Measurements from ENCODE around the gene KCNH1.

KCNH1 gene

DNA sequence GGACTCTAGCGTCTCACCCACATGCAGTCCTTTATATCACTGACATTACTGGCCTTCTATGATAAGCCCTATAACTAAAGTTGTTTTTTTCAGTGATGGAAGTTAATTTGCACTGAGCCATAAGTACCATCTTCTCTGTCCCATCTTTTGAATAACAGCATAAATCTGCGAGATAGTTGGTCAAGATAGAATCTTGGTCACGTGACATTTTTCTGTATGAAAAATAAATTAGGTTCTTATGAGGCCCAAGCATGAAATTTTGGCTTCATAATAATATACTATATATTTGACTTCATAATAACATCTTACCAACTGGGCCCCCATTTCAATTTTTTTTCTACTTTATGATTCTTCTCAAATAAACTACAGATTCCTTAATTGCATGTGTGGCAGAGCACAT, 285.5 kb downstream of the KCNH1 start:
- no peak for DNase-seq

DNA sequence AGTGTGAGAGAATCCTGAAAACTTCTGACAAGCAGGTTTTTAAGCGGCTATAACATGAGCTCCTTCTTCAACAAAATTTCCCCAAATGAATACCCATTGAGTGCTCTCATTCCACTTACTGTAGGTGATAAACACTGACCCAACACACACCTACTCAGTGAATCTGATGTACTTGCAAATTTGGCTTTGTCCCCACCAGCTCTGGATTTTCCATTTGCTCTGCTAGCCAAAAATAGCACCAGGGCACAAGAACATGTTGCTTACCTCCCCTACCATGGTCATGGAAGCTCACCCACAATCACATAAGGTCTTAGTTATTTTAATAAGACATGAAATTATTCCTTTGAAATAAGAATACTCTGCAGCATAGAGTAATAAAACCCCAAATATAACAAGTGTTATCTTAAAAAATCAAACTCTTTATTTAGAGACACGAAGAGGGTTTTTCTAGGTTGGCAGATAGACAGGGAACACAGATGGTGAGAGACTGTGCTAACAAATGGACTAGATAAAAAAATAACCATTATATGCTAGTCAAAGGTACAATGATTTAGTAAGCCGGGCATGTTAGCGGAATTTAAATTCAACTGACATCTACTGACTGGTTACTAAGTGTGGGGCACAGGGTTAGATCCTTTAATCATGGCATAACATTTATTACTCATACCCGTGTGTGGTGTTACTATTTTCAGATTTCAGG, 291.9 kb downstream of the KCNH1 start:
- no peak for DNase-seq

DNA sequence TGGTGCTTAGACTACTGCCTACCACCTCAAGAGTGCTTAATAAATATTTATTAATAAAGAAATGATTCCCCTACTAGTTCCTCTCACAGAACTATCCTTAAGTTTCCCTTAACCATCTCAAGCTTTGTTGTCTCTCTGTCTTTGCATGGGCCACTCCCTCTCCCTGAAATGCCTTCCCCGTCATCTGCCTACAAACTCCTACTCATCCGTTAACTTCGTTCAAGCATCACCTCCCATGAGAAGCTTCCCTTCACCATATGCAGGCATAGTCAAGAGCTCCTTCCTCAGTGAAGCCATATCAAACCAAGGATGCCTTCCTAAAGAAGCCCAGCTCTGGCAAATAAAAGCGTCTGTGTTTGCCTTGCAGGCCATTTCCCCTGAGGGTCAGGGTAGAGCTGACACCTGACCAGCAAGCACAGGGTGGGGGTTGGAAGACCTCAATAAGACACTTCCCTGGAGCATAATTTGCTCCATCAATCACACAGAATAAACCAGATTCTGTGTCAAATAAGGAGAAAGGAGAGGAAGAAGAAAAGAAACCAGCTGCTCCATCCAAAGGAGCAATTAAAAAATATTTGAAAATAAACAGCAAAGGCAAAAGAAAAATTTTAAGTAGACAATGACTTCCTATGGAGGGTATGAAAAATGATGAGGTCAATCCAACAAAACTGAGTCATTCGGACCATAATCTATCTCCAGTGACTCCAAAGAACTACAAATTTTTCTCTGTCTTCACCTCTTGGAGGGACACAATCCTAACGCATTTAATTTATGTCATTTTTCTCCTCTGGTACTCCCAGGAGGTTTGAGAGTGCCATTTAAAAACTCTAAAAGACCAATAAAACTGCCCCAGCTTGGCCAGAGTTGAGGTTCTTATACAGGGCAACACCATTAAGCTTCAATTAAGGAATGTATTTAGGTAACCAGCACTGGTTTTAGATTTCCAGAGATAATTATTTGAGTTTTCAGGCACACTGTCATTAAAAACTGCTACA, 303.6 kb downstream of the KCNH1 start:
- DNase-seq = no peak

DNA sequence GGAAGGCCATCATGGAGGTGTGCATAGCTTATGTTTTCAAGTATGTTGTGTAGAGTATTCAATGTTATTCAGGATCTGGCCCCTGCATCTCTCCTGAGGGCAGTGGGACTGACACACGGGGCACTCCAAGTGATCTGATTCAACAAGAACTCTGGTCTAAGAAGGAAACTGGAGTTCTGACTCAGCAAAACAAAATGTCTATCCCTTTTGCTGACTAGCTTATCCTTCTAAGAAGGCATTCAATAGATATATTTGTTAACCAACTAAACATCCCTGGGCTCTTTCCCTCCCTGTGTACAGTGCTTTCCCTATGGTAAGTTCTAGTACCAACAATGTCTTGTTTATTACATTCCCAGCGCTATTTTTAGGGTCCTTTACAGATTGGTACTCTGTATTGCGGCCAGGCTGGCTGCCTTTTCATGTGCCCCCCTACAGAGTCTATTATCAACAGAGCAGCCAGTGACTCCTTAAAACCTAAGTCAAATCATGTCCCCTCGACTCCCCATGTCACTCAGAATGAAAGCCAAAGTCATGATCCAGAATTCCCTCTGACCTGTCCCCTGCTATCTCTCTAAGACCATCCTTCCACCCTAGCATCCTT, 304.9 kb downstream of the KCNH1 start:
- DNase-seq = no peak

DNA sequence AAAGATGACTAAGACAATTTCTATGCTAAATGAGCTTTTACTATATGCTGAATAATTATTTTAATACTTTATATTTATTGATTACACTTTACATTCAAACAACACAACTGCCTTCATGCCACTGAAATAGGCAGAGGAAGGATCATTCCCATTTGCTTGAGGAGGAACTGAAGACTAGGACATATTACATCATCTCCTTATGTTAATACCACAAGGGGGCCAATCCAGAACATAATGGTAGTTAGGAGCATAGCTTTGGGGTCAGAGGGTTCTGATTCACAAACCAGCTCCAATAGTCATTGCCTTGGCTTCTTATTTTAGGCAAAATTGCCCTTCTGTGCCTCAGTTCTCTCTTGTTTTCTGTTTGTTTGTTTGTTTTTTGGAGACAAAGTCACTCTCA, 306.5 kb downstream of the KCNH1 start:
- DNase-seq = no peak

DNA sequence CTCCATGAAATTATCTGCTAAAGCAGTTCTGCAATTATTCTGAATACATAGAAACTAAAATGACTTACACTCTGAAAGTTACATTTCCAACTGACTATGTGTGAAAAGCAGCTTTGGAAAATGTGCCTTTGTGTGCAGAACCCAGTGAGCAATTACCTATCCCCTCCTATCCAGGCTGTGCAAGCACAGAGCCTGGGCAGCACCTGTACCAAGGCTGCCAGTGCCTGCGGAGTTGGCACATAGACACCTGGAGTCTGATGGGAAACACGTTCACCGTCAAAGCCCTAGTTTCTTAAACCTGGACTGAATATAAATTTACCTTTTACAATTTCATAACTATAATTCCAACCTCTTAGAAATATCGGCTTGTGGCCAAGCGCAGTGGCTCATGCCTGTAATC, 307.3 kb downstream of the KCNH1 start:
- no peak for DNase-seq

DNA sequence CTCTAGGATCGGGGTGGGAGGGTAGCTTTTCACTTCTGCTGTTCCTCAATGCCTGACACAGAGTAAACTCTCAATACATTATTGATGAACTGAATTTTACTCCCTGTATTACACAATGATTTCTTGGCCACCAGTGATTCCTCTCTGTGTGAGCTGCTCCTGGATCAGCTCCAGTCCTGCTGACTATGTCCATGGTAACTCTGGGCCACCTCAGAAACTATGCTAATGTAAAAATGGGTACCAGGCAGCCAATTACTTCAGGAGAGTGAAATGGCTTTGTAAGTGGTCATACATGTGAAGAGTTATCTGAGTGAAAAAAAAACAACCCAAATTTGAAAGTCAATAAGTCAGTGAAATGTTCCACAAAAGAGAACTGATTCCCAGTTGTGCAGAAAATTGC, 311.0 kb downstream of the KCNH1 start:
- no peak for DNase-seq

DNA sequence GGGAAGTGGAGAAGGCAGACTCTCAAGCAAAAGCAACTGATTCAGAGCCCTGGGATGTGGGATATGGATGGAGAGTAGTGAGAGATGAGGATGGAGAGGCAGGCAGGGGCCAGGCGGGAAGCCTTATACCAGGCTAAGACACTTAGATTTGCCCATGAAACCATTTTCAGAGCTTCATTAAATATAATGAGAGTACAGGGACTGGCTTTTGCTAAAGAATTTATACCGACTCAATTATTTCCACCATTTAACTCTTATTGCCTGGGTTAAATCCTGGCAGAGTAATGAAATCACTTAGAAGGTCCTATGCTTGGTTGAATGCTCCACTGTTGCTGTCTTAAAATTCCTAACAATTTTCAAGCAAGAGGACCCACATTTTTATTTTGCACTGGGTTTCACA, 311.7 kb downstream of the KCNH1 start:
- no peak for DNase-seq

DNA sequence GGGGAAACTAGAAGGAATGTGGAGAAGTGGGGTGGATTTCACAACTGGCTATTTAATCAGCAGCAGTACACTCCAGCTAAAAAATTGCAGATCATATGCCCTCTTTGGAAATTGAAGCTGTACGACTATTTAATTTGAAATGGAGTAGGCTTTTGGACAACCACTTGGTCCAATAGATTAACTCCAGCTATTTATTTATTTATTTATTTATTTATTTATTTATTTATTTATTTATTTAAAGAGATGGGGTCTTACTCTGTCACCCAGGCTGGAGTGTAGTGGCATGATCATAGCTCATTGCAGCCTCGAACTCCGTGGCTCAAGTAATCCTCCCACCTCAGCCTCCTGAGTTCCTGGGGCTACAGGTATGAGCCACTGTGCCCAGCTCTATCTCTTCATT, 312.3 kb downstream of the KCNH1 start:
- no peak for DNase-seq

DNA sequence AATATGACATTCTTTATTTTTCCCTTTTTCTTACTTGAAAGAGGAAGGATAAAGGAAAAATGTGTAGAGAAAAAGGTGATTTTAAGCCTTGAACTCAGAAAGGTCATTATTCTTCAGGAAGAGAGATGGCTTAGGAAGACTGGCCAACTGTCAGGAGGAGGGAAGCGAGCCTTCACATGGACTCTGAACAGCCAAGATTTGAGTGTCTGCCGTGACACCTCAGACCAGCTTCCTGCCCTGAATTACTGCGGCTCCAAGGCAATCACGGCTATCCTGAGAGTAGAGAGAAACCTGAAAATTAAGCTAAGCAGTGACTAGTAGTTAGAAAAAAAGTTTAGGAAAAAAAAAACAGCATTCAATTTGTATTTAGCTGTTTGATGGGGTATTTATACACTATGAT, 314.7 kb downstream of the KCNH1 start:
- no peak for DNase-seq

DNA sequence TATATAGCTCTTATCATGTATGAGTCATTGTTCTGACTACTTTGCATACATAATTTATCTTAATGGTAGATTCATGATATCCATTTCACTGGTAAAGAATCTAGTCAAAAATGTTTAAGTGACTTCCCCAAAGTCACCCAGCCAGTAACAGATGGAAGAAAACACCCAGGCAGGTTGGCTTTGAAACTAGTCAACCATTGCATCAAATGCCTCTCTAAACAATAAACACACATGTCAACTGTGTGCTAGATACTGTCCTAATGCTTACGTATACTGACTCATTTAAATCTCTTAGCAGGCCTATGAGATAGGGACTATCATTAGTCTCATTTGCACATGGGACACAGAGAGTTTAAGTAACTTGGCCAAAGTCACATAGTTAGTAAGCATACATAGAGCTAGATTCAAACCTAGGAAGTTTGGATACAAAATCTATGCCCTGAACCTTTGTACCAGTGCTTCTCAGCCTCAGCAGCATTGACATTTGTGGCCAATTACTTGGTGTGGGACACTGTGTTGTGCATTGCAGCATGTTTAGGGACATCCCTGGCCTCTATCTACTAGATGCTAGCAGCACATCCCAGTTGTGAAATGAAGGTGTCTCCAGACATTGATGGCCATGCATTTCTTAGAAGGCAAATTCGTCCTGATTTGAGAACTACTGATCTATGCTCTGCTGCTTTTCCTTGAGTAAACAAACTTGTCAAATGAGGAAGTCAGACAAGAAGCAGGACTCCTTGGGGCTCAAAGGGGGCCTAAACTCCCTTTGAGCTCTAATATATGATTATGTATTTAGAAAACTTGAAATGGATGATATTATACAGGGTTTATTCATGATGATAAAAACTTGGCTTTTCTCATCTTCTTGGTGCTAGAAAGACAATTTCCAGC, 316.3 kb downstream of the KCNH1 start:
- DNase-seq = no peak

DNA sequence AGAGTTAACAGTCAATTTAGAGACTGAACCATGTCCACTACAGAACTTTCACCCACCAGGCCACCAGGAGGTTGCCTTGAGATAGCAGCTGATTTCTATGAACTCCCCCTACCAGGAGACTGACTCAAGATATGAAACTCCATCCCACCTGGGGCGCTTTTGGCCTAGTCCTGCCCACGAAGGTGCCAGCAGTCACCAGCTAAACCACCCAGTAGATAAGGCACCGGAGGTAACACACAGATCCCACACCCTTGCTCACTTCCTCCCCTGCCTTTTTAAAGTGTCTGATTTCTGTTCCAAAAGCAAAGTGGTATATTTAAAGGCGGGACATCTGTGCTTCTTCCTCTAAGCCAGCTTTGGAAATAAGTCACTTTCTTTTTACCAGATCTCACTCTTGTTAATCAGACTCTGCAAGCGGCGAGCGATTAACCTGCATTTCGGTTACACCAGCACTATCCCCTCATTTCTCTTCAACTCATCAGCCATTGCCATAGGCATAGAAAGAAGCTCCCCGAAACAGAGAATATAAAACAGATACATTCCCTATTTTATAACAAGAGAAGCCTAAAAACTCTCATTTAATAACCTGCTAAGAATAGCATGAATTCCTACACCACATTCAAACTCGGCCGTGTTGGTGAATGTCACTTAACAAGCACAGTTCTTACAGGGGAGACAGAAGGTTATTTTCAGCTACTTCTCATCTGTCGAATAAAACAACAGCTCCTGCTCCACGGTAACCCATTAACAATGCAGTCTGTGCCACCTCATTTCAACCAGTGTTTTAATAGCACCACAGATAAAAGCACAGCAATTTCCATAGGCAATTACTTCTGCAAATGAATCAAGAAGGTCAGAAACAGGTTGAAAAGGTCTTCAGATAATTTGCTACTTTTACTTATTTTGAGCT, 318.1 kb downstream of the KCNH1 start:
- no peak for DNase-seq

DNA sequence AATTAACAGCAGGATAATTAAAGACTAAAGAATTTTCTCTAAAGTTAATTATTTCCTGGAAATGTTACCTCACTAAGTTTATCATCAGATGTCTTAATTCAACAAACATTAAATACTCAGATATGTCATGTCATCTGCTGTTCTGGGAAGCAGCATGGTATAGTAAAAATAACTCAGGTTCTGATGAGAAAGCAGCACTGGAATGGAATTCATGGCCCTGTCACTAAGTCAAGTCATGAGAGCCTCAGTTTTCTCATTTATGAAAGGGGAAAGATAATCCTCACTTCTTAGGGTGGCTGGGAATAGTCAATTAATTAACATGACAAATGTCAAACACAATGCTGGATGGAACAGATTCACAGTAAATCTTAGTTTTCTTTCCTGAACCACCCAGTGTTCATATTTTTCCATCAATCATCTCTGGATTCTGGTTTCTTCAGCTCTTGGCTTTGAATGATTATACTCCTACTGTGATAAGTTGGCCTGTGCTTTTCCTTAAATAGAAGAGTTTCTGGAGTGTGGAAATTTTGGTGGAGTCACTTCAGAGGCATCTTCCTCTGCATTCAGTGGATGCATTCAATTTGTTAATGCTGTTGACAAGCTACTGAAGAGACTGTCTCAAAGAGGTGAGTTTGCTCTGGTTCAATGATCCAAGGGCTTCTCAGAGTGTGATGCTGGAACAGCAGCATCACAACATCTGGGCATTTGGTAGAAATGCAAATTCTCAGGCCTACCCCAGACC, 319.4 kb downstream of the KCNH1 start:
- no peak for DNase-seq

DNA sequence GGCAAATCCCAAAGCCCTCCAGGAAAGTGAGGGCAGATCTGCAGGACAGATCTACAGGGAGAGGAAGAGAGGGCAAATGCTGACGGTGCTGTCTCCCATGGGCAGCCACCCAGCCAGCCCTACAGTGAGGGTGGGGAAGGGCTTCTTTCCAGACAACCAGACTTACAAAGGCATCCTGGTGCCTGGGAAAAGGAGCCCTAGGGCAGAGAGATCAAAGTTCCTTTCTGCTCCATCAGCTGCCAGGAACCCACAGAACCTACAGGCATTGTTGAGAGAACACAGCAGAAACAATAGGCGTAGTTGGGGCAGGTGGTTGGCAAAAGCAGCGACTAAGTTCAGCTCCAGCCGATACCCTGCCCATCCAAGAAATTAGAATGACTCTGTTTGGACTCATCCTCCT, 332.4 kb downstream of the KCNH1 start:
- DNase-seq = no peak

DNA sequence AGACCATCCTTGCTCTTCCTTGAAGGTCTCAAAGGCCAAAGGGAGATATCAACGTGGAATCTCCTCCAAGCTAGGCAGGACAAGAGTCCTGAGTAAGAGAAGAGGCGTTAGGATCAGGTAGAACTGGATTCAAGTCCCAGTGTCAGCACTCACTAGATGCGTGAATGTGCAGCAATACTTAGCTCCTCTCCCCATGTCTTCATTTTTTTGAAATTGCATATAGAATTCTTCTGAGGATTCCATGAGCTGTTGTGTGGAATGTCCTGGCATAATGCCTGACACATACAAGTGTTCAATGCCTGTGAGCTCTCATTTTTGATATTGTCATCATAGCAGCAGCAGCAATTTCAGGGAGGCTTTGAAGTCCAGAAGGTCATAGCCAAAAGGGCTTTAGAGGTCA, 333.2 kb downstream of the KCNH1 start:
- DNase-seq = no peak

DNA sequence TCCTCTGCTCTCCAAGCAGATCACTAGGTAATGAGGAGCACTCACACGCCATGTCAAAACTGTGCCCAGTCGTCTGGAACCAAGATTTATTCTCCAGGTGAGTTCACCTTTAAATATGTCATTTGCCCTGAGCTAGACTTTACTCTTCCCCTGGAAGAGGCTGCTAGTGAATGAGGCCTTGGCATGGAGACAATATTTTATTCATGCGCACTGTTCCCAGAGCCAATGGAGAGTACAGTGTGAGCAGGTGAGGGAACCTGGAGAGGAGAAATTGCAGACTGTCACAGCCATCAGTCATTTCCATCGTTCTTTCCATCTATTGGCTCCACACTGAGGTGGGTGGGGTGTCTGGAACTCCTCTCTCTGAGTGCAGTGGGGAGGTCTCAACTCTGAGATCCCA, 333.6 kb downstream of the KCNH1 start:
- DNase-seq = no peak

DNA sequence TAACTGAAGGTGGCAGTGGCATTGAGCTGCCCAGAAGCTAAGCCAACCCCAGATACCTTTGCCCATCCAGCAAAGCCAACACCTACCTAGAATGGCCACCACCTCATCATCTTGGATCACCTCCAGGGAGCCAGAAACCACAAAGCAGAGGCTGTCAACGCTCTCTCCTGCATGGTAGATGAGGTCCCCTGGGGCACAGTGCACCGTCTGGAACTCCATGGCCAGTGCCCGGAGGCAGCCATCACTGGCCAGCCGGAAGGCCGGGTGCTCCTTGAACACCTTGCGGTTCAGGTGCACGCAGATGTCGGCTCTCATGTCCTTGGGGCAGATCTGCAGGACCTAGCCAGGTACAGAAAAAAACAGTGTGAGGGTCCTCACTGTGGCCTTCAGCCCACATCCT, 336.5 kb downstream of the KCNH1 start:
- no peak for DNase-seq

DNA sequence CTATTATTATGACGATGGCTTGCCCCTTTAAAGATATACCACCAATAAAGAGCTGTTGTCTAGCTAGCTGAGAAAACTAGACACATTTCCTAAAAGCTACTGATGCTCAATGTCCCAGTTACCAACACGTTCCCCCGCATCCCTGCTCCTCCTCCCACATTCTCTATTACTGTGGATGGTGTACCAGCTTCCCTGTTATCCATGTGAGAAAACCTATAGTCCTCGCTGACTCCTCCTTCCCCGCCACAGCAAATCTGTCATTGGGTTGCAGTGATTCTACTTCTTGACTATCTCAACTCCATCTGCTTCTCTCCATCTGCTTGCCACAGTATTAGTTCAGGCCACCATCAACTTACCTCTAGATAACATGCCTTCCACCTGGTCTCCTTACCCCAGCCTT, 337.5 kb downstream of the KCNH1 start:
- no peak for DNase-seq

DNA sequence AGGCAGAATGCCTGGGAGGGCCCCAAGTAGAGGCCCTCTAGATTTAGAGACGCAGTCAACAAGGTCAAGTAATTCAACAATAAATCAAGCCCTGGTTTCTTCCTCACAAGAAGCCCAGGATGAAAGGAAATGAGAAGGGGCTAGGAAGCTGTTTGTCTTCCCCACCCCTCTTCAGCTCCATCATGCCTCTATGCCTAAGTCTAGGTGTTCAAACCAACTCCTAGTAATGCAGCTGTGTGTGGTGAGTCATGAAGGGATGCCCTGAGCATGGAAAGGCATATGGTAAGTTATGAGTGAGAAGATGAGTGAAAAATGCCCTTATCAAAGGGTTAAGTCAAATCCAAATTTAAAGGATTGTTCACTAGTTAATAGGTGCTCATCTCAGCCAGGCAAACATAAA, 339.5 kb downstream of the KCNH1 start:
- no peak for DNase-seq

DNA sequence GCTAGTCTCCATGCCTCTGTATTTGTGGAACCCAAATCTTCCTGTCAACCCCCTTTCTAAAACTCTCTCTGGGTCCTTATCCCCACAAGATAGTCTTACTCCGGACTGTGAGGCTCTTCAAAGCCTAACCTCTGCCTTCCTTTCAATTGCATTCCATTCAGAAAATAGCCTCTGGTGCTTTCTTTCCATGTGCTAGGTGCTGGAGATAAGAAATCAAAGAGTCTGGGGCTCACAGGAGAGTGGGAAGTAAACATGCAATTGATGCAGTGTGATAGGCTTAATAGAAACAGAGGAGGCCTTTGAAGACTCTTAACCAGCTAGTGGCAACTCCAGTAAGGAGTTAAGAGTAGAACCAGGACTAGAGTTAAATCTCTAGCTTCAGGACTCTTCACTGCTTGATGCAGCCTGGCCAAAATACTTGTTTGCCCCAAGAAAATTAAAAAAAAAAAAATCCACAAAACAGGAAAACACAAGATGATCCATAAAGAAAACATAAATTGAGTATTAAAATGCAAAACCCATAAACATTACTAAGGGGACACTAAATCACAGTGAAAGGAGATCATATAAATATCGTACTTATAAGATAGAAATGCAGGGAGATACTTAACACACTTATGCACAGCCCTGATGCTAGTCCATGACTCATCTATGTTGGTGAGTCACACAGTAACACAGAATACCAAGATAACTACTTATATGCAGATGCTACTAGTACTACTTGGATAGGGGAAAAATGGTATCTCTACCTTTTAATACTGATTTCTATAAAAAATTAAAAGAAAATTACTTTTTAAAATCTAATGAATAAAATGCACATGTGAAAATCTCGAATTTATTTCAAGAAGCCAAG, 341.5 kb downstream of the KCNH1 start:
- peak; percentile 9 for DNase-seq
